A172 (cell line): Measurements from ENCODE around the gene LCE3C. TPM values are rescaled to one million over a fixed set of nuclear protein-coding genes. Genes with fewer than 3 reads are reported as not detected.

Source experiments
- total RNA-seq: library from RNA; depleted of rRNA; stranded (reverse); fragments of >200 nt; shearing (Covaris generic); gene quantifications from 2 replicates; pipeline ENCODE4 v1.2.3, GENCODE V29; 2014; rRNA removed

The LCE3C gene
- total RNA-seq, 1 experiment from 2014 or later: not detected

Other genes with a start within 250 kb of the LCE3C start
- gene FLG2, start 240.2 kb upstream of the LCE3C start, total RNA-seq: not detected in 2 replicates
- gene CRNN, start 186.0 kb upstream of the LCE3C start, total RNA-seq: not detected in 2 replicates
- gene LCE5A, start 89.4 kb upstream of the LCE3C start, total RNA-seq: not detected in 2 replicates
- not detected in 2 replicates for gene CRCT1, start 85.8 kb upstream of the LCE3C start, total RNA-seq
- not detected in 2 replicates for gene LCE3E, start 33.5 kb upstream of the LCE3C start, total RNA-seq
- gene LCE3D, start 19.7 kb upstream of the LCE3C start, total RNA-seq: not detected in 2 replicates
- not detected in 2 replicates for gene LCE3B, start 13.6 kb downstream of the LCE3C start, total RNA-seq
- not detected in 2 replicates for gene LCE3A, start 22.9 kb downstream of the LCE3C start, total RNA-seq
- gene LCE2D, start 63.1 kb downstream of the LCE3C start, total RNA-seq: not detected in 2 replicates
- not detected in 2 replicates for gene LCE2C, start 75.0 kb downstream of the LCE3C start, total RNA-seq
- not detected in 2 replicates for gene LCE2B, start 85.9 kb downstream of the LCE3C start, total RNA-seq
- gene LCE2A, start 98.1 kb downstream of the LCE3C start, total RNA-seq: not detected in 2 replicates
- gene LCE4A, start 107.9 kb downstream of the LCE3C start, total RNA-seq: not detected in 2 replicates
- not detected in 2 replicates for gene KPRP, start 157.8 kb downstream of the LCE3C start, total RNA-seq
- gene LCE1F, start 174.9 kb downstream of the LCE3C start, total RNA-seq: not detected in 2 replicates
- not detected in 2 replicates for gene LCE1E, start 186.0 kb downstream of the LCE3C start, total RNA-seq
- gene LCE1D, start 196.5 kb downstream of the LCE3C start, total RNA-seq: not detected in 2 replicates
- not detected in 2 replicates for gene LCE1C, start 206.4 kb downstream of the LCE3C start, total RNA-seq
- not detected in 2 replicates for gene LCE1B, start 211.7 kb downstream of the LCE3C start, total RNA-seq
- not detected in 2 replicates for gene LCE1A, start 227.2 kb downstream of the LCE3C start, total RNA-seq
- gene LCE6A, start 242.6 kb downstream of the LCE3C start, total RNA-seq: not detected in 2 replicates